ENCODE data around the gene ALG2.

Gene ALG2

DNA sequence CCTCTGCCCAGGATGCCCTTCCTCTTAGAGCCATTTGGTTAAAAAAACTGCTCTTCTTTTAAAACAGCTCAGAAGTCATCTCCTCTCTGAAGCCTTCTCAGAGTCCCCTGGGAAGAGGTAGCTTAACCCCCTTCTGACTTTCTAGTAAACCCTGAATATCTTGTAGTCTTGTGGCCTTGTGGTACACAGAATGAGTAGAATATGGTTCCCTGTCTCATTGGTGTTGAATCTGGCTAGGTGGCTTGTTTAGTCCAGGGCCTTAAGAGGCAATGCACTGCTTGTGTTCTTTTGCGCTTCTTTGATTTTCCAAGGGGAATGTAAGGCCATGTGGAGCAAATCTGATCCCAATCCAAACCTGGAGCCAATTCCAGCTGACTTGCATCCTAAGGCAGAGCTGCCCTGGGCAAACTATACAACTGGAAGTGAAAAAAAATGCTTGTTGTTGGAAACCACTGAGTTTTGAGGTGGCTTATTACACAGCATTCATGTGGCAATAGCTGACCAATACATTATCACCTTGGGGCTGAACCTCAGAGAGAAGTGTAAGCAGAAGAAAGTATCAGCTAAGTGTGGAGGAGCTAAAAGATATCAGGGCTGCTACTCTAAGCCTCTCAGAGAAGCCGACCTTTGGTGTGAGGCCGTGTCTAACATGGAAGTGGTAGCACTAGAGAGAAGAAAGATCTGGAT lies 31.0 kb downstream of the ALG2 start:
- no peak for DNase-seq

DNA sequence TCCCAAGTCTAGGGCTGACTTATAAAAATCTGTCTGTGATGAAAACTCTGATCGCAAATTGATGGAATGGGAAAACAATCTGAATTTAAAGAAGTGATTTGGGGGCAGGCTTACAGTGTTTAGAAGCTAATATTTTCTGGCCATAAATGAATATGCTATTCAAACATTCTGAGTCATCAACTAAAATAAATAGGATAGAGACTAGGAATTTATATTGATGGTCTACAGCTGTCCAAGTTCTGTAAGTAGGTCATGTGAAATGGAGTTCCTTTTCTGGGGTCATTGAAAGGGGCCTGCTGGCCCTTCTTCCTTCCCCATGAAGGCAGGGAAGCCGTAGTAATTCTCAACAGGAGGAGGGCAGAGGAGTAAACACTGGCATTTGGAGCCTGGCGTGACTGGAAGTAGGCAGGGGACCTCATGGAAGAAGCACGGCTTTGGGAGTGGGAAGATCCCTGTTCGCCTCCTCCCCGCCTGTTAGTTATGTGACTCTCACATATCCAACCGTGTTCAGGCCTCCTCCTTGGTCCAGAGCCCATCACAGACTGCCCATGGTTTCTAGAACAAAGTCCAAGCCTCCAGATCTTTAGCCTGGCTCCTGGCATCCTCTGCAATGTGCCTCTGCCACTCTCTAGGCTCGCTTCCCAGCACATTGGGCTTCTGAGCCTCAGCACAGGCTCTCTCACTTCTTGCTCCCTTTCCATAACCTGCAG lies 31.7 kb downstream of the ALG2 start:
- DNase-seq, result no peak

DNA sequence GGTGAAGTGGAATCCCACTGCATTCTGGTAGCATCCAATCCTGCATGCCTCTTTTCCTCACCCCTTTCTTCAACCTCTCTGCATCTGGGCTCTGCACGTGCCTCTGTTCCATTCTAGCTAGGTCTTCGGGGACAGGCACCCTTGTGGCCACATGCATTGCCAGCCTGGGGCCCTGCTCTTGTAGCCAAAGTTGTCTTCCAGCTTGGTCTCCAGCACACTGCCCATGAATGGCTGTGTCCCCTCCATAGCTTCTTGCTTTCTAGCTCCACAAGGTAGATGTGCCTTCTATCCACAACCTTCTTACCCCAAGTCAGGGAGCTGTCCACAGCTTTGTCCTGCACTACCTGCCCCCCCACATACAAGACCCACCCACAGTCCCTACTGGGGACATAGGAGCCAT lies 32.6 kb downstream of the ALG2 start:
- no peak for DNase-seq

DNA sequence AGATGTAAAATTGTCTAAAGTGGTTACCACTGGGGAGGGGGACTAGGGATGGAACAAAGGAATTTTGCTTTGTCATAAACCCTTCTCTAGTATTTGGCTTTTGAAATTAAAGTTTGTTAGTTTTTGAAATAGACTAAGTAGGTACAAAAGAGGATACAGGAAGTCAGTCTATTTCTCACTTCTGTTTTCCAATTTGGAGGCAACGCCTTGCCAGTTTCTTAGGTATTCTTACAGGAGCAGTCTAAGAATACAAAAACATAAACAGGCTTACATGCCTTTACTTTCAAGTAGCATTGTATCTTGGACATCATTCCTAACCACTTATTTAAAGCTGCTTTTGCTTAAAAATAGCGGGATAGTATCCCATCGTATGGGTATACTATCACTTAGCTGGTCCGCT lies 34.4 kb downstream of the ALG2 start:
- no peak for DNase-seq

DNA sequence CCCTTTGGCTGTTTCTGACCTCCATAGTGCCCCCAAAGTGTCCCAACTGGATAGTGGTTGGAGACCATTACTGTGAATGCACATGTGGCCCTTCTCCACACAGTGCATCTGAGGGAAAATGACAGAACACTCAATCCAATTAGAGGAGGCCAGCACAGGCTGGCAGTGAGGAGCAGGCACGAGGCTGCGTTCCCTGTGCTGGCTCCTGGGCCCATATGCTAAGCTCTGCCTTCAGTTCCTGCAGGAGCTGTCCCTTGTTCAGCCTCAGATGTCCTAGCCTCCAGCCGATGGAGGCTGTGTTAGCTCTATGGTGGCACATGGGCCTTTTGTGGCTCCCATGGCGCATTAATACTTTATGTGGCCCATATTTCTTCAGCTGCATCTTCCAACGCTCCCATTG lies 35.8 kb downstream of the ALG2 start:
- no peak for DNase-seq

DNA sequence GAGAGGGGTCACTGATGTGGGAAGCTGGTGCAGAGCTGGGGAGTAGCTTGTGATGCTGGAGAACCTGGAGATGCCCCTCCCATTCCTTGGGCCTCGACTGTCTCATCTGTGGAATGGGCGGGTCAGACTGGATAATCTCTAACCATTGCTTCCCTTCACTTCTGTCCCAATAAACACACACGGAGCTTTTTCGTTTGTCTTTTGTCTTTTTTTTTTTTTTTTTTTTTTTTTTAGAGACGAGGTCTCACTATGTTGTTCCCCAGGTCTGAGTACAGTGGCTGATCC lies 36.5 kb downstream of the ALG2 start:
- DNase-seq, result no peak

DNA sequence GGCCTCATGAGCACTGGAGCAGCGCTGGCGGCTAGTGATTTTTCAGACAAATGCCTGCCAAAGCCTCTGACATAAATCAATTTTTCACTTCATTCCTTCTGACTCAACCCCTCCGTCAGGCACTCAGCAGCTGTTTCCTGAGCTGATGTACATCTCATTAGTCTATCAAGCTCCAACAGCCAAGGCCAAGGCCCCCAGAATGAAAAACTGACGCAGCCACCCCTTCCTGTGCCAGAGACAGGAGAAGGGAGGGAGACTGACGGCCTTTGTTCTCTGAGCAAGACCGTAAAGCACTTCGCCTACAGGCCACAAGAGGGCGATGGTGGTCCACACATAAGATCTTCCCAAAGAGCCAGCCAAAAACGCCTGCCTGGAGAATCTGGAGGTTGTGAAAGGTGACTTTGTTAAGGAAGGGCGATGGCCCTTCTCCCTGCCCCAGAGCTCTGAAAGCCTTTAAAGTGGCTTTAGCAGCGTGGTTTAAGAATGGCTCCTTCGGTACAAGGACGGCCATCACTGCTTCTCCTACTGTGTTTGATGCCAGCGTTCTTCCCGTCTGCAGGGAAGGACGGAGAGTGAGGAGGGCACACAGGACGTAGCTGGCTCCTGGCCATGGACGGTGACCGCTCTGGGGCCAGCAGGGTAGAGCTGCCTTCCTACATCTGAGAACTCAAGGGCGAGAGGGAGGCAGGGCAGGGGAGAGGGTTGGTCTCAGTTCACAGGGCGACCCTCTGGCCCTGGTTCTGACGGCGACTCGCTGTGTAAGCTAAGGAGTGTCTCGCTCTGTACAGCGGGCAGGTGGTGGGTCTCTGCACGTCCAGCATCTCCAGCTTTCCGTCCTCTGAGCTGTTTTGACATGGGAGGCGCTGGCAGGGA lies 37.0 kb downstream of the ALG2 start:
- peak; percentile 66 for DNase-seq

DNA sequence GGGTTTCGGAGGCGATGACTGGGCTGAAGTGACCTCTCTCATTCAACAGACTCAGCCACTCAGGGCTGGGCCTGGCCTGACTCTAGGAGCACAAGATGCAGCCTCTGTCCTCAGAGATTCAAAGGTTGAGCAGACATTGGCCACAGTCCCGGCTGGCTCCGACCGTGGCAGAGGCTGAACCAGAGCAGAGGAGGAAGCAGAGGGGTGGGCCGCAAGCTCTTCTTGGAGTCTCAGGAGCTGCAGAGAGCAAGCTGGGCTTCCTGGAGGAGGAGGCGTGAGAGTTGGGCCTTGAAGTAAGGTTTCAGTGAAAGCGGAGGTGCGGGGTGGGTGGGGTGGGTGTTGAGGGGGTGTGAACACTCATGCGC lies 37.6 kb downstream of the ALG2 start:
- DNase-seq, result no peak

DNA sequence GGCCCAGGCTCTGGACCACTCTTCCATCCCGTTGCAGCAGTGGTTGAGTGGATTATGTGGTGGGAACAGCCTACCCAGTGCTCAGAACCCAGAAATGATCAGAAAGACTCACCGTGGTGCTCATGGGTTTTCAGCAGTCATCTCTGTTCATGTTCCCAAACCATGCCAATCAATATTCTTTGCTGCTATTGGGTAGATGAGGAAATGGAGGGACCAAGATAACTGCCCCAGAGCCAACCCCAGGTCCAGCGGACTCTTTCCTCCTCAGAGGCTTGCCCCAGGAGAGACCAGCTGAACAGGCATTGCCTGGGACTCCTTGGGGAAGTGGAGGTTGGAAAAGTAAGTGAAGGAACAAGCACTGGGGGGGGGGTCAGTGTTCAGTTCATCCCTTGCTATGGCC lies 38.1 kb downstream of the ALG2 start:
- DNase-seq, result no peak

DNA sequence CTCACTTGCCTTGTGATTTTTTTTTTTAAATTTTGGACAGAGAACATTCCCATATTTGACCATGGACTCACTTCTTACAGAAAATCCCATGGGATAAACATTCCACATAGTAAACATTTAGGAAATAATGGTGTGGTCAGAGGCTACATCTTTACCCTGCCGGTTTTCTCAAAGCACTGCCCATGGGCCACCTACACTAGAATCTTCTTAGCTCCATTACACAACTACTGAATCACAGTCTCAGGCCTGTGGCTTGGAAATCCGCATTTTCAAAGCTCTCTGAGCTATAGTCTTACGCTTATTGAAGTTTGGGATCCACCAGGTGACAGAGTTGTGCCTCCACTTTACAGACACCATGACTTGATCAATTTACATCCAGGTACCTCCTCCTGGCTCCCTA lies 39.4 kb downstream of the ALG2 start:
- no peak for DNase-seq

DNA sequence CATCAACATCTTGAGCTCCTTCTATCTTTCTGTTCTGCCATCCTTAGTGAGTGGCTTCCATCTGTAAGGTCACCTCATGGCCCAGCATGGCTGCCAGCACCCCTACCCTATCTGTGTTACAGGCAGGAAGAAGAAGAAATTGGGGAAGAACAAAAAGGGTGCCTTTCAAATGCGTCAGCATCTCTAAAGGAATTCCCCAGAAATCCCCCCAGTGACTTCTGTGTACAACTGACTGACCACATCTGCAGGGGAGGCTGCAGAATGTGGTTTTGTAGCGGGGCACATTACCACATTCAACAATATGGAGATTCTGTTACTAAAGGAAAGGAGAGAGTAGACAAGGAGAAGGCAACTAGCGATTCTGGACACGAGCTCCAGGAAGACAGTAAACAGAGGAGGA lies 40.1 kb downstream of the ALG2 start:
- no peak for DNase-seq

DNA sequence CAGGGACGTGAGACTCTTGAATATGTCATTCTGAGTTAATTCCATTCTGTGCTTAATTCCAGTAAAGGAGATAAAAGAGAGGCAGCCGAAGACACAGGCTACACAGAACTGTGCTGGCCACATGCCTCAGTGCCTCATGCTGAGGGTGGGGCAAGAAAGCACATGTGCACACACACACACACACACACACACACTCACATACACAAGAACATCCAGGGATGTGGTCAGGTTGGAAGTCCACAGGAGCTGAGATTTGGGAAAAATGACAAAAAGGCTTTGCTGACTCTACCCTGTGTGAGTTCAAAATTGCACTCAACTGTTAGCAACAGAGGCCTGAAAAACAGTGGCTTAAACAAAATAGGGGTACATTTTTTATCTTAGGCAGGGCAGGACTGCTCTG lies 40.5 kb downstream of the ALG2 start:
- no peak for DNase-seq

DNA sequence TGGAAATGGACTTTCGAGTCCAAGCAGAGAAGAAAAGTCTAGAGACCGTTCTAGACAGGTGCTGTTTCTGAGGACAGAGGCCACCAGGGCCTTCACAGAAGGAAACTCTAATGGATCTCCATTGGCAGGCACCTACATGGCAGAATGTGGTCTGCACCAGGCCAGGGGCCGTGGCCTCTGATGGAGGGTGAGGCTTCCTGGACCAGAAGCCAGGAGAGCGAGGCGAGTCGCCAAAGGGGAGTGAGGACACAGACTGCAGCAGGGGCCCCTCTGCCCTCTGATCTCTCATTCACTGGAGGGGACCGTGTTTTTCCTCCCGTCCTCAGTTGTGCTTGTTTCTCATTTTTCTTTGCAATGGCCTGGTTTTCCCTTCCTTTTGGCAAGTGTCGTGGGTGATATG lies 41.1 kb downstream of the ALG2 start:
- no peak for DNase-seq

DNA sequence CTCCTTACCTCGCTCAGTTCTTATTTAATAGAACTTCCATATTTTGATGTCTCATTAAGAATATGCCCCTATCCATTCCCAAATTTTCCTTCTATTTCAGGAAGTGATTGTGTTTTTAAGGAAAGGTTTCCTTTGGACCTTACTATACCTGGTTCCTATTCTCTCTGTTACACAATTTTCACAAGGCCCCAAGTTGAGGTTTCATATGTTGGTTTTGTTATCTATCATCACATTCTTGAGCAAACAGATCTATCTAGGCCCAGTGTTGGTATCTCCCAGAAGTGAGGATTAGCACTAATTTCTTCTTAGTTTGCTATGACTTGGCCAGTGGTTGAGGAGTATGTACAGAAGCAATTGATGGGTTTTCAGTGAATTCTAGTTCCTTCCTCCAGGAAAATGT lies 41.5 kb downstream of the ALG2 start:
- no peak for DNase-seq

DNA sequence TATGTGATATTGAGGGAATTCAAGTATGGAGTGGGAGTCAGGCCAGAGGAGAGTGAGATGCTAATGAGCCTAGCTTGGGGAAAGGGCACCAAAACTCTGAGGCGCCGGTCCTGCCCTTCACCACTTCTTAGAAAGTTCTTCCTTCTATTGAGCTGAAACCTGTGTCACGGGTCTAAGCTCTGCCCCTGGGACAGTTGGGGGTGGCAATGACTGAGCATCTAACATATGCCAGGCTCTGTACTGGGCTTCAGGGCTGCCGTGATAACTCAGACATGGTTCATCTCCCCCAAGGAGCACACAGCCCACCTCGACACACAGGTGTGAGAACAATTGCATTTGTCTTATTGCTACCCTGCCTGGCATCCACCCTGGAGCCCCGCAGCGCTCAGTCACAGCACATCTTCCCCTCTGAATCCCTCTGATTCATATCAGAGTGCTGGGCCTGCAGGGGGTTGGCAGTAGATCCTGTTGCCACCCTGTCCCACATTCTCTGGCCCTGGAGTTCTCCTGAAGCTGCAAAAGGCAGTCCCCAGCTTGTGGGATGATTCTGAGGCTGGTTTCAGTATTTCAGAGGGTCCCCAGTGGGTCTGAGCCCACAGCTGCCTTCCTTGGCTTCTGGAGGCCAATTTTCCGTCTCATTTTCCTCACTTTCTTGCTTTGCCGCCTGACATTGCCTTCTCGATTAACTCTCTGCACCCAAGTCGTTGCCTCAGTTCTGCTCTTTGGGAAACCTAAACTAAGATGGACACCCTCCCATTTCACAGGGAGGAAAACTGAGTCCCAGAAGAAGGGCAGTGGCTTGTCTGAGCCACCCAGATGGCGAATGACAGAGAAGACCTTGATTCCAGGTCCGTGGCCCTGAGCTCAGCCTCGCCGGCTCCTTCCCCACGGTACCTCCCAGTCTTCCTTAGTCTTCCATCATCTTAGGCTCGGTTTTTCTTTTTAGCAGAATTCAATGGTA lies 42.5 kb downstream of the ALG2 start:
- DNase-seq, result no peak

DNA sequence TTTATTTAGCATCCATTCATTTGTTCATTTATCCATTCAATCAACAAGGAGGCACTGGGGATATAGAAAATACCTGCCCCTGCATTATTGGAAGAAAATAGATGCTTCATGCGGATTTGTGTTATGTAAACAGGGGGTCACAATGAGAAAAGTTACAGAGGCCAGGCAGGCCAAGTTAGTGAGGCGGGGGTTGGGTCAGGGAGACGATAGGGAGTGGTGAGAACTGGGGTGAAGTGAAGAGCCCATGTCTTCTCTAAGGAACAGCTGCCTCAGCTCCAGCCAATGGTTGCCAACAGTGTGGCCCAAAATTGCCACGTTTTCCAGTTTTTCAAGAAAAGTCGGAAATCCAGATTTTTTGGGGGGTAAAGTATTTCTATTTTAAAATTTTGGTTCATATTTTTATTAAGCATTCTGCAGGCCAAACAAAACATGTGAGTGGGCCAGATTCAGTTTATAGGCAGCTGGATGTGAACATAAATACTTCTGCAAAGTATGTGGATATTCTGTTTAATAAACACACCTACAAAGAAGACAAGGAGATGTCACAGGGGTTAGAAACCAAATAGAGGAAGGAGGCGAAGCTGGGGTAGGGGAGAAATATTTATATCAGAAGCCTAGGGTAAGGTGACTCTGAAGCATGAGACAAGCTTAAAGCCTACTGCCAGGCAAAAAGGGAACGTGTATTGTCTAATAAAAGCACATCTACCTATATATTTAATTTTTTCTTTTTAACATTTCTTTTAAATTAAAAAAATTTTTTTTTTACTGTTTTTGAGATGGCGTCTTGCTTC lies 44.0 kb downstream of the ALG2 start:
- DNase-seq, result no peak

DNA sequence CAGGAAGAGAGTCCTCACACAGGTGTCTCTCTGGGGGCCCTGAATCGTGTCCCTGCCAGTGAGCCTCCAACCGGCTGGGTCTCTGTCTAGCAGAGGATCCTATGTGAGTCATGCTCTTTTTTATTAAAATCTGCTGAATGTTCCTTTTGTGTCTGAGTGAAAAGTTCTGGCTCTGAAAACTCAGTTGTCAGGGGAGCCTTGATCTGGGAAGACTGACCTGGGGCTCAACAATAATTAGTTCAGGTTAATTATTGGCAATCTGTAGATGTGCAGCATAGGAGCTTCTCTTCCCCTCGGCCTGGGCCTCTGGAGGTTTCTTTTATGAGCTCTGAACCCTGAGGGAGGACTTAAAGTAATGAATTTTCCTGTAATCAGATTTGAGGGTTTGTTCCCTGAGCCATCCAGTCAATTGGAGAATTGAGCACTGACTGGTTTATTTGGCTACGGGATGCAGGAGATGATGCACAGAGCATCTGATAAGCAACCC lies 45.2 kb downstream of the ALG2 start:
- DNase-seq, result no peak

DNA sequence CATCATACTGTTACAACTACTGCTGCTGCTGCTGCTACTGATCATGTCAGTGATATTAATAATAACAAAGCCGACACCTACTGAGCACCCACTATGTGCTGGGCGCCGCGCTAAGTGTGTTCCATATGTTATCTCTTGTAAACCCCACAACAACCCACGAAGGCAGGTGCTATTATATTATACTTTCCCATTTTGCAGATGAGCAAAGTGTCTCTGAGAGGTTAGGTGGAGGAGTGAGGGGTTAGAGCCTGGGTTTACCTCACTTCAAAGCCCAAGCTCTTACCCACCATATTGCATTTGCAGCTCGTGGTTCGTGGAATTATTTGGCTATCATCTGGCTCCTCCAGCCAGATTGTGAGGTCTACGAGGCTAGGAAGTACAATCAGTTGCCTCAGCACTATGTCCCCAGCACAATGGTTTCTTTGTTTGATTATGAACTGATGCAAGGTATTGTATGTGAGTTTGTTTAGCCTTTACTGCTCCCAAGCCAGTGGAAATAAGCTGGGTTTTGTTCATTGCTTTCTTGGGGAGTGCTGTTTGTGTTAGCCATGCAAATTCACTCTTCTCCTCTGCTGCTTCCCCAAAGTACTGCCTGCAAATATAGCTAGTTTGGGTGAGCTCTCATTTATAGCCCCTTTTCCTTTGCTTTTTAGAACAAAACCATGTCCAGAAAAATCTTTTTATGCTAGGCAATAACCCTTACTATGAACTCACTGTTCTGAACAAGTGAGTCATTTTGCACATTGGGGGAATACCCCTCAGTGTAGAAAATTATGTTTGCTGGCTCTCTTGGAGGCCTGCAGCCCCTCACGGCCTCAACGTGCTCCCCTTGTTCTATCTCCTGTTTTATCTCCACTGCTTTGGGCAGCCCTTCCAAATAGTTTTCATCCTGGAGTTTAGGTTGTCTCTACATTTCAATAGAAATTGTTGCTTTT lies 47.9 kb downstream of the ALG2 start:
- DNase-seq, result no peak

DNA sequence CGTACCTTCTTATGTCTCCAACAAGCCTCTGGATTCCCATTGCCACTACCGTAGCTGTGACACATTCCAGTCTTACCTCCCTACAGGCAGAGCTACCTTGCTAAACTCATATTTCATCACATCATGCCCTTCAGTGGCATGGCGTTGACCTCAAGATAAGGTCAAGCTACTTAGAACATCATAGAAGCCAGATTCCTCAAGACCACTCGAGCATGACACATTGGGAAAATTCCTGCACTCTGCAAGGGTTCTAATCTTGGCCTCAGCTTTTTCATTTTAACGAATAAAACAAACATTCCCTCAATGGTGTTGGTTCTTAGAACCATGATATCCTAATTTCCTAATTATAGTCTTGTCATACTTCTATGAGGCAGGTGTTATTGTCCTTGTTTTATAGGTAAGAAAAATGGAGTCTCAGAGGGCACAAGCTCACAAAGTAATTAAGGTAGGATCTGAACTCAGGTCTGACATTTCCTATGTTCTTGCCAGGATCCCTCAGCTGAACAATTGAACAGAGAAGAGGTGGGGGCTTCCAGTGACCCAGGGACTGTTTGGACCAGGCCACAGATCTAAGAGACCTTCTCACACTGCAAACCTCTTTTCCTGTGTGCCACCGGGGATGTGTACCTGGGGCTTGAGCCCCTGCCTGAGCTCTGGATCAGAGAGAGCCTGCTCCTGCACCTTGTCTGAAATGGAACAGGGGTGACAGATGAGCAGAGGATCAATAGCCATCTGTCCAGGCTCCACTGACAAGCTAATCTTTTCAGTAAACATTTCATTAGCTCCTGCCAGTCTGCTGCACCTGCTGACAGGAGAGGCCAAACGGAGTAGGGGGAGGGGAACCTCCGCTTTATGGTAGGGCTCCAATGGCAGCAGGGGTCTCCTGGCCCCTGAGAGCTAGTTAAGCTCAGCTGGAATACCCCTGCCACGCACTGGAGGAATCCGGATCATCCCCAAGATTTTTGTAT lies 49.3 kb downstream of the ALG2 start:
- DNase-seq, result no peak

All from effector CD8-positive, alpha-beta T cell (primary cell).